Suprapubic skin (tissue), 4 donors: Measurements from ENCODE around the gene SLC25A23. TPM values are rescaled to one million over a fixed set of nuclear protein-coding genes. Genes with fewer than 3 reads are reported as not detected.

Experiments
- DNase-seq, 2 donors: peaks; one replicate each; pipeline ENCODE4 v3.0.0-alpha.2; 2019; ENCODE audit warnings: low spot score in 2 of 2
- H3K27ac ChIP-seq: fragments of 200-600 bp; sonication (generic); one replicate; pipeline ENCODE4 v1.5.1; 2019
- H3K27me3 ChIP-seq: fragments of 200-600 bp; sonication (generic); one replicate; pipeline ENCODE4 v1.5.1; 2019
- H3K36me3 ChIP-seq: fragments of 200-600 bp; sonication (generic); one replicate; pipeline ENCODE4 v1.5.1; 2019
- H3K4me1 ChIP-seq: fragments of 200-600 bp; sonication (generic); one replicate; pipeline ENCODE4 v1.5.1; 2019
- H3K4me3 ChIP-seq: fragments of 200-600 bp; sonication (generic); one replicate; pipeline ENCODE4 v1.5.1; 2019; ENCODE audit warnings: mild to moderate bottlenecking
- H3K9me3 ChIP-seq: fragments of 200-600 bp; sonication (generic); one replicate; pipeline ENCODE4 v1.5.1; 2019
- CTCF ChIP-seq, 2 donors: fragments of 200-600 bp in 1 of 2; fragments of 450-650 bp in 1 of 2; sonication (generic) in 1 of 2; IDR thresholded peaks; one replicate each; pipeline ENCODE4 v1.5.1; 2016 to 2019; ENCODE audit warnings: antibody characterized with exemption in 2 of 2, mild to moderate bottlenecking in 1 of 2, moderate library complexity in 1 of 2
- EP300 ChIP-seq: sonication (generic); formaldehyde crosslinking; IDR thresholded peaks from one replicate; pipeline ENCODE4 v1.6.1; 2017; ENCODE audit warnings: antibody characterized with exemption
- POLR2A ChIP-seq, 2 donors: fragments of 450-650 bp; IDR thresholded peaks; one replicate each; pipeline ENCODE4 v1.6.1; 2017; ENCODE audit warnings: antibody characterized with exemption in 2 of 2, mild to moderate bottlenecking in 2 of 2, moderate library complexity in 2 of 2
- POLR2AphosphoS5 ChIP-seq, 3 donors: sonication (generic); formaldehyde crosslinking; IDR thresholded peaks; one replicate each; pipeline ENCODE4 v1.6.1; 2017; ENCODE audit warnings: antibody characterized with exemption in 3 of 3
- WGBS: methylation state at CpG from one replicate; pipeline ENCODE4 v1.1.5; 2018; 5-methylcytosine and 5-hydroxymethylcytosine counted together
- total RNA-seq, 4 donors: library from RNA; depleted of rRNA; stranded (reverse); fragments of >200 nt; gene quantifications; one replicate each; pipeline ENCODE4 v1.1.0, GENCODE V29; 2016

SLC25A23 gene
- total RNA-seq, 4 donors from 2014 or later, result 39.5 to 76.3 (median 61.6) TPM

GRCh38 chr19:6427131-6427530 is 32.5 kb downstream of the SLC25A23 start:
- no peaks in the 10 kb centered on the region for H3K9me3 ChIP-seq
- no peak overlapping the region for H3K27ac ChIP-seq
- peaks cover under 1% of the 10 kb centered on the region for H3K36me3 ChIP-seq
- WGBS, result 97% methylated on average over 11 of the region's 18 CpGs
- no peak overlapping the region for H3K4me3 ChIP-seq
- TF ChIP-seq POLR2AphosphoS5 (IDR thresholded peaks at IDR 0.05) (no peak), EP300 (no peak), CTCF (IDR thresholded peaks at IDR 0.05) (no peak), POLR2A (IDR thresholded peaks at IDR 0.05) (no peak)
- H3K4me1 ChIP-seq, result peaks cover 22% of the 10 kb centered on the region
- H3K27me3 ChIP-seq, result no peaks in the 10 kb centered on the region
- no peak for DNase-seq

GRCh38 chr19:6425732-6426620 is 33.6 kb downstream of the SLC25A23 start:
- Histone ChIP-seq H3K4me1 (peaks cover 32% of the 10 kb centered on the region), H3K27ac (peak overlapping the region; percentile 61), H3K9me3 (no peaks in the 10 kb centered on the region), H3K36me3 (peaks cover 12% of the 10 kb centered on the region), H3K27me3 (no peaks in the 10 kb centered on the region), H3K4me3 (peak overlapping the region; percentile 30)
- TF ChIP-seq EP300 (no peak), CTCF (IDR thresholded peaks at IDR 0.05) (no peak), POLR2AphosphoS5 (IDR thresholded peaks at IDR 0.05) (no peak), POLR2A (IDR thresholded peaks at IDR 0.05) (no peak)
- DNase-seq, result no peak
- 96% methylated on average over 21 of the region's 21 CpGs for WGBS

GRCh38 chr19:6424939-6425731 is 34.5 kb downstream of the SLC25A23 start:
- 1% methylated on average over 31 of the region's 43 CpGs for WGBS
- Histone ChIP-seq H3K4me1 (peaks cover 32% of the 10 kb centered on the region), H3K4me3 (peak overlapping the region; percentile 91)

GRCh38 chr19:6424195-6424938 is 35.2 kb downstream of the SLC25A23 start, which contains the start of gene KHSRP:
TSS of gene KHSRP (minus strand) at chr19:6424811. CDS start at chr19:6424701, 110 bp downstream.
- H3K27ac ChIP-seq, result peak within 1 kb of the TSS; percentile 81
- H3K9me3 ChIP-seq, result no peaks in the 10 kb centered on the region
- H3K27me3 ChIP-seq, result no peaks in the 10 kb centered on the region
- no peak for DNase-seq
- TF ChIP-seq POLR2AphosphoS5 (IDR thresholded peaks at IDR 0.05) (peak in 1 of 3 donors; percentile 75), CTCF (IDR thresholded peaks at IDR 0.05) (no peak), EP300 (no peak), POLR2A (IDR thresholded peaks at IDR 0.05) (peak in 1 of 2 donors; percentile 86)
- H3K4me3 ChIP-seq, result peak within 1 kb of the TSS; percentile 91
- peaks cover 35% of the 10 kb centered on the region for H3K4me1 ChIP-seq
- 0% methylated on average over 21 of the region's 114 CpGs for WGBS
- peaks cover 28% of the 10 kb centered on the region for H3K36me3 ChIP-seq

More at GRCh38 chr19:6424939-6425731, 34.5 kb downstream of the SLC25A23 start:
- H3K27me3 ChIP-seq, result no peaks in the 10 kb centered on the region
- TF ChIP-seq POLR2A (IDR thresholded peaks at IDR 0.05) (no peak), POLR2AphosphoS5 (IDR thresholded peaks at IDR 0.05) (peak in 2 of 3 donors; percentile 78 to 84), EP300 (no peak)
- peak; percentile 100 for DNase-seq
- H3K27ac ChIP-seq, result peak overlapping the region; percentile 81
- no peaks in the 10 kb centered on the region for H3K9me3 ChIP-seq
- H3K36me3 ChIP-seq, result peaks cover 20% of the 10 kb centered on the region

DNA sequence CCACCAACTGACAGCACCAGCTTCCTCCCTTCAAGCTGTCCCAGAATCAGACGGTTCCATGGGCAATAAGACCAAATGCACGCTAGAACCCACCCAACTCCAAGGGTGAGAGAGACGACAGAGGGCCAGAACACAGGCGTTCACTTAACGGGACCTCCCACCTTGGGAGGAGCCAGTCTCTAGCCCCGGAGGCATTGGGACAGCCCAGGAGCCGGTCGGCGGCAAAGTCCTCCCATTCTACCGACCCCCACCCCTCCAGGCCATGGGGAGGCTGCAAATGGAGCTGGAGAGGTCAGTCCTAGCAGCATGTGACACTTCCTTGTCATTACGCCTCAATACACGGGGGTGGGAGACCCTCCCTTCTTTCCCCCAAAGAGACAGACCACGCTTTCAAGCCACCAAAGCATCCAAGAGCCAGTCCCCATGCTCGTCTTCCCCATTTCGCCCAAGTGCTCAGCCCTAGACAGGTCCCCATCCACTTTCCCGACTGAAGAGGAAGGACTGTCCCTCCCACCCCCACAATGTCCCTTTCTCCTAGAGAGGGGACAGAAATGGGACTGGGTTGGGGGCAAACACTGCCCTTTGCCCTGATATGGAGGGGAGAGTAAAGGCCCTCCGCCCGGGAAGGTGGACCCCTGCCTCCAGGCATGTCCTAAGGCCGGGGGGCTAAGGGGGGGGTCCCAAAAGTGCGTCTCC is 35.9 kb downstream of the SLC25A23 start:
- Histone ChIP-seq H3K4me3 (peak overlapping the region; percentile 91), H3K4me1 (peaks cover 35% of the 10 kb centered on the region), H3K36me3 (peaks cover 35% of the 10 kb centered on the region), H3K27me3 (no peaks in the 10 kb centered on the region), H3K27ac (peak overlapping the region; percentile 81), H3K9me3 (no peaks in the 10 kb centered on the region)
- WGBS, result 0% methylated on average over 11 of the region's 20 CpGs
- TF ChIP-seq CTCF (IDR thresholded peaks at IDR 0.05) (no peak), POLR2A (IDR thresholded peaks at IDR 0.05) (no peak), POLR2AphosphoS5 (IDR thresholded peaks at IDR 0.05) (no peak), EP300 (no peak)
- no peak for DNase-seq
